ENCODE data around the gene GNL3L.
"Not testable (repeated sequence)": the region's sequence is repeated elsewhere in the genome, so short reads cannot be mapped to it uniquely, and the experiment has no call there.

Gene GNL3L

GRCh38 chrX:54551801-54552200, 21.8 kb downstream of the GNL3L start:
- intact Hi-C loops (cut with DNase I) = no loop called here
- DNase-seq = no peak

GRCh38 chrX:54555006-54555405, 25.0 kb downstream of the GNL3L start:
- intact Hi-C loops (cut with DNase I); DNase-seq: not testable (repeated sequence)

GRCh38 chrX:54560411-54560810, 30.4 kb downstream of the GNL3L start:
- intact Hi-C loops (cut with DNase I) = no loop called here
- DNase-seq = no peak

- DNase-seq = no peak
- intact Hi-C loops (cut with DNase I) = no loop called here
Observed at GRCh38 chrX:54561622-54562021, 31.6 kb downstream of the GNL3L start.

- intact Hi-C loops (cut with DNase I) = no loop called here
- DNase-seq = no peak
Observed at GRCh38 chrX:54564936-54565335, 34.9 kb downstream of the GNL3L start.

- intact Hi-C loops (cut with DNase I) = no loop called here
Observed at GRCh38 chrX:54570332-54570731, 40.3 kb downstream of the GNL3L start.

GRCh38 chrX:54572641-54573040, 42.6 kb downstream of the GNL3L start:
- intact Hi-C loops (cut with DNase I); DNase-seq: not testable (repeated sequence)

More at GRCh38 chrX:54570332-54570731, 40.3 kb downstream of the GNL3L start:
- no peak for DNase-seq

GRCh38 chrX:54597728-54598127, 67.7 kb downstream of the GNL3L start:
- DNase-seq = no peak
- intact Hi-C loops (cut with DNase I) = no loop called here

- no peak for DNase-seq
- intact Hi-C loops (cut with DNase I) = no loop called here
Observed at GRCh38 chrX:54602563-54602962, 72.5 kb downstream of the GNL3L start.
